Measurements from ENCODE around the gene FAM222A.

FAM222A gene

DNA sequence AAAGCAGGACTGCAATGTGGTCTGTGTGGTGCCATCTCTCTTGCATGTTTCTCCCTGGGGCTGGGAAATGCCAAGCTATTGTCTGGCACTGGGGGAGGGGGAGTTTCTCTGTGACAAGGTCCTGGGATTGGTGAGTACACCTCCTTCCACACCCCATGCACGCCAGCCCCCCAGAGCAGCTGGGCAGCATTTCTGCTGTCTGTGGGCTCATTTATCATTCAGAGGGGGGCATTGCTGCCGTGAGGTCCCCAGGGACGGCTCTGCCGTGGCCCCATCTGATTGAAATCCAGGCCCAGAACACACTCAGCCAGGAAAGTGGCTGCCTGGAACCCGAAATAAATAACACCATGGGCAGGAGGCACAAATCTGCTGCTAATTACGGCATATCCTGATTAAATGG is 12.6 kb upstream of the FAM222A start:
- TF ChIP-seq EZH2 (optimal IDR thresholded peaks at IDR 0.05; ENCODE audit: low read depth, low read length) (no peak), EZH2phosphoT487 (IDR thresholded peaks at IDR 0.05; ENCODE audit: low read length) (no peak)
- TF ChIP-seq, protein P1, sequence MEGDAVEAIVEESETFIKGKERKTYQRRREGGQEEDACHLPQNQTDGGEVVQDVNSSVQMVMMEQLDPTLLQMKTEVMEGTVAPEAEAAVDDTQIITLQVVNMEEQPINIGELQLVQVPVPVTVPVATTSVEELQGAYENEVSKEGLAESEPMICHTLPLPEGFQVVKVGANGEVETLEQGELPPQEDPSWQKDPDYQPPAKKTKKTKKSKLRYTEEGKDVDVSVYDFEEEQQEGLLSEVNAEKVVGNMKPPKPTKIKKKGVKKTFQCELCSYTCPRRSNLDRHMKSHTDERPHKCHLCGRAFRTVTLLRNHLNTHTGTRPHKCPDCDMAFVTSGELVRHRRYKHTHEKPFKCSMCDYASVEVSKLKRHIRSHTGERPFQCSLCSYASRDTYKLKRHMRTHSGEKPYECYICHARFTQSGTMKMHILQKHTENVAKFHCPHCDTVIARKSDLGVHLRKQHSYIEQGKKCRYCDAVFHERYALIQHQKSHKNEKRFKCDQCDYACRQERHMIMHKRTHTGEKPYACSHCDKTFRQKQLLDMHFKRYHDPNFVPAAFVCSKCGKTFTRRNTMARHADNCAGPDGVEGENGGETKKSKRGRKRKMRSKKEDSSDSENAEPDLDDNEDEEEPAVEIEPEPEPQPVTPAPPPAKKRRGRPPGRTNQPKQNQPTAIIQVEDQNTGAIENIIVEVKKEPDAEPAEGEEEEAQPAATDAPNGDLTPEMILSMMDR (IDR thresholded peaks at IDR 0.05; ENCODE audit: low read length) = no peak
- no peaks in the 10 kb centered on the region for H3F3A ChIP-seq (ENCODE audit: insufficient read depth, low read length)
- H3K79me2 ChIP-seq (ENCODE audit: low read length) = no peaks in the 10 kb centered on the region
- H3K9me2 ChIP-seq (replicated peaks; ENCODE audit: insufficient read depth, low read length) = no peaks in the 10 kb centered on the region
- H3K4me1 ChIP-seq (ENCODE audit: low read length) = no peaks in the 10 kb centered on the region
- H4K20me1 ChIP-seq (ENCODE audit: insufficient read depth, low read length) = no peaks in the 10 kb centered on the region
- H3K27me3 ChIP-seq (replicated peaks; ENCODE audit: insufficient read depth, low read length) = no peaks in the 10 kb centered on the region
- no peaks in the 10 kb centered on the region for H3K9me3 ChIP-seq (replicated peaks; ENCODE audit: insufficient read depth, low read length)
- DNase-seq = no peak
- no peak overlapping the region for H3K27ac ChIP-seq (ENCODE audit: low read length)
- no peak overlapping the region for H3K4me3 ChIP-seq (ENCODE audit: low read length)
- H3K36me3 ChIP-seq (replicated peaks; ENCODE audit: insufficient read depth, low read length) = no peaks in the 10 kb centered on the region
- H2AFZ ChIP-seq (ENCODE audit: low read length) = no peak overlapping the region
- H3K9ac ChIP-seq (ENCODE audit: low read length) = no peak overlapping the region
- H3K4me2 ChIP-seq (ENCODE audit: low read depth, low read length) = no peak overlapping the region

DNA sequence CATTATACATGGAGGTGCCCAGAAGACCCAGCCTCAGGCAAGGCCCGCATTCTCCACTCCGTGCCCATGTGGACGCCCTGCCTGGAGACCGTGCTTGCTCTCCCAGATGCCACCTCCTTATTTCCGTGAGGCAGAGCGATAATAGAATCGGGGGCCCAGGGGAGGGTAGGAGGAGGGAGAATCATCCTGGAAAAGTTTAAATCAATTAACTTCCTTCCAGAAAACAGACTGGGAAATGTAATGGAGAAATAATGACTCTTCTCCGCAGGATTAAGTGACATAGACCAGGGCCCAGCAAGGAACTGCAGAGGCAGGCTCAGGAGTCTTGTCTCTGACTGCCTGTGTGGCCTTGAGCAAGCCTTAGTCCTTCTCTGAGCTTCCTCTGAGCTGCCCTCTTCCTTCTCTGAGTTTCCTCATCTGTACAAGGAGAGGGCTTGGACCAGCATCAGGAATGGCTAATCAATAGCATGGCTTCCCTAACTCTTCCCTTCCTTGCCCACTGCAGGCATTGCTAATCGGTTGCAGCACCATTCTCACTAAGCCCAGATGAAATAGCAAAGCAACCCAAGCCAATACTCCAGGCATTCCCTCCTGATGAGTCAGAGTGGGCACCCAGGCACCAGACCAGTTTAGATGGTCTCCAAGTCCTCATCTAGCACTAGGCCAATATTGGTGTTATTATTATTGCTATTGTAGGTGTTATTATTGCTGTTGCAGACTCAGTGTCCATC is 11.3 kb upstream of the FAM222A start:
- no peak for DNase-seq
- TF ChIP-seq, protein P1 (IDR thresholded peaks at IDR 0.05; ENCODE audit: low read length) = no peak
- TF ChIP-seq EZH2 (optimal IDR thresholded peaks at IDR 0.05; ENCODE audit: low read depth, low read length) (no peak), EZH2phosphoT487 (IDR thresholded peaks at IDR 0.05; ENCODE audit: low read length) (no peak)
- Histone ChIP-seq H3K27ac (ENCODE audit: low read length) (no peak overlapping the region), H3F3A (ENCODE audit: insufficient read depth, low read length) (no peaks in the 10 kb centered on the region), H3K79me2 (ENCODE audit: low read length) (no peaks in the 10 kb centered on the region), H3K9ac (ENCODE audit: low read length) (no peak overlapping the region), H3K4me2 (ENCODE audit: low read depth, low read length) (no peak overlapping the region), H3K9me2 (replicated peaks; ENCODE audit: insufficient read depth, low read length) (no peaks in the 10 kb centered on the region), H3K4me1 (ENCODE audit: low read length) (no peaks in the 10 kb centered on the region), H3K9me3 (replicated peaks; ENCODE audit: insufficient read depth, low read length) (no peaks in the 10 kb centered on the region), H4K20me1 (ENCODE audit: insufficient read depth, low read length) (no peaks in the 10 kb centered on the region), H3K36me3 (replicated peaks; ENCODE audit: insufficient read depth, low read length) (no peaks in the 10 kb centered on the region), H3K27me3 (replicated peaks; ENCODE audit: insufficient read depth, low read length) (no peaks in the 10 kb centered on the region), H3K4me3 (ENCODE audit: low read length) (no peak overlapping the region), H2AFZ (ENCODE audit: low read length) (no peak overlapping the region)

DNA sequence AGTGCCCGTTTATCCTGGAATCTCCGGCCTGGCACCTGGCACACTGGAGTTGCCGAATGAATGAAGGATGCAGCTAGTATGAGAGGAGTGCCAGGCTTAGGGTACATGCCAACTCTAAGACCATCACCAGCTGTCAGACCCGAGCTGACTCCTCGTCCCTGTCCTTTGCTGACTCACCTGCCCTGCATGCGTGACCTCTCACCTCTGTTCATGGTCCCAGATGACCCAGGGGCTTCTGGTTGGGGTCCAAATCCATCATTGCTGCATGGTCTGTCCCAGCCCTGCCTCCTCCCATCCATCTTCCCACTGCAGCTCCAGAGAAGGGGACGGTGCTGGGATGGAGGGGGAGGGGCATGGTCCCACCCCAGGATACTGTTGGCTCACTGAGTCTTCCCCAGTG is 9.9 kb upstream of the FAM222A start:
- no peaks in the 10 kb centered on the region for H3K79me2 ChIP-seq (ENCODE audit: low read length)
- no peak overlapping the region for H3K27ac ChIP-seq (ENCODE audit: low read length)
- TF ChIP-seq, protein P1 (IDR thresholded peaks at IDR 0.05; ENCODE audit: low read length) = no peak
- TF ChIP-seq EZH2 (optimal IDR thresholded peaks at IDR 0.05; ENCODE audit: low read depth, low read length) (no peak), EZH2phosphoT487 (IDR thresholded peaks at IDR 0.05; ENCODE audit: low read length) (no peak)
- no peak overlapping the region for H3K9ac ChIP-seq (ENCODE audit: low read length)
- no peak overlapping the region for H3K4me3 ChIP-seq (ENCODE audit: low read length)
- no peaks in the 10 kb centered on the region for H3F3A ChIP-seq (ENCODE audit: insufficient read depth, low read length)
- H3K27me3 ChIP-seq (replicated peaks; ENCODE audit: insufficient read depth, low read length) = no peaks in the 10 kb centered on the region
- no peaks in the 10 kb centered on the region for H3K9me3 ChIP-seq (replicated peaks; ENCODE audit: insufficient read depth, low read length)
- H3K4me1 ChIP-seq (ENCODE audit: low read length) = no peaks in the 10 kb centered on the region
- H3K36me3 ChIP-seq (replicated peaks; ENCODE audit: insufficient read depth, low read length) = no peaks in the 10 kb centered on the region
- no peak overlapping the region for H2AFZ ChIP-seq (ENCODE audit: low read length)
- H3K9me2 ChIP-seq (replicated peaks; ENCODE audit: insufficient read depth, low read length) = no peaks in the 10 kb centered on the region
- no peak overlapping the region for H3K4me2 ChIP-seq (ENCODE audit: low read depth, low read length)
- no peak for DNase-seq
- H4K20me1 ChIP-seq (ENCODE audit: insufficient read depth, low read length) = no peaks in the 10 kb centered on the region

Measured in MM.1S (cell line).